ENCODE data around the gene CLRN1.

DNA sequence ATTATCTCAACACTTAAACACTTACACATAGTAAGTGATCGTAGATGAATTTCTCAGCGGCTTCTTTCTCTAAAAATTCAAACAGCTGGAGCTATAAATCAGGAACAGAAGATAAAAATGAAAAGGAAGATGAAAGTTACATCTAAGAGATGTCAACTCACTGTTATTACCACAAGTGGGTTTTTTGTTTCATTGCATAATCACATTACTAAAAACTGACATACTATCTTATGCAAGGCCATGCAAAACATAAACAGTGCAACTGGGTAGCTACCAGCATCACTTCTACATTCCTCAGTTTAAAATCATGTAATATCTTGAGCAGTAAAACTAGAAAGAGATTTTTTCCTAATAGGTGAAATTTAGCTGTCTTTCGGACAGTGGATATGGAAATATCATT lies 82.2 kb downstream of the CLRN1 start:
- TF ChIP-seq, protein P1, sequence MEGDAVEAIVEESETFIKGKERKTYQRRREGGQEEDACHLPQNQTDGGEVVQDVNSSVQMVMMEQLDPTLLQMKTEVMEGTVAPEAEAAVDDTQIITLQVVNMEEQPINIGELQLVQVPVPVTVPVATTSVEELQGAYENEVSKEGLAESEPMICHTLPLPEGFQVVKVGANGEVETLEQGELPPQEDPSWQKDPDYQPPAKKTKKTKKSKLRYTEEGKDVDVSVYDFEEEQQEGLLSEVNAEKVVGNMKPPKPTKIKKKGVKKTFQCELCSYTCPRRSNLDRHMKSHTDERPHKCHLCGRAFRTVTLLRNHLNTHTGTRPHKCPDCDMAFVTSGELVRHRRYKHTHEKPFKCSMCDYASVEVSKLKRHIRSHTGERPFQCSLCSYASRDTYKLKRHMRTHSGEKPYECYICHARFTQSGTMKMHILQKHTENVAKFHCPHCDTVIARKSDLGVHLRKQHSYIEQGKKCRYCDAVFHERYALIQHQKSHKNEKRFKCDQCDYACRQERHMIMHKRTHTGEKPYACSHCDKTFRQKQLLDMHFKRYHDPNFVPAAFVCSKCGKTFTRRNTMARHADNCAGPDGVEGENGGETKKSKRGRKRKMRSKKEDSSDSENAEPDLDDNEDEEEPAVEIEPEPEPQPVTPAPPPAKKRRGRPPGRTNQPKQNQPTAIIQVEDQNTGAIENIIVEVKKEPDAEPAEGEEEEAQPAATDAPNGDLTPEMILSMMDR (IDR thresholded peaks at IDR 0.05), result no peak
- TF ChIP-seq, protein P2, sequence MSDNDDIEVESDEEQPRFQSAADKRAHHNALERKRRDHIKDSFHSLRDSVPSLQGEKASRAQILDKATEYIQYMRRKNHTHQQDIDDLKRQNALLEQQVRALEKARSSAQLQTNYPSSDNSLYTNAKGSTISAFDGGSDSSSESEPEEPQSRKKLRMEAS (CRISPR knock-in tag; IDR thresholded peaks at IDR 0.05), result no peak
- TF ChIP-seq CREM (CRISPR knock-in tag; IDR thresholded peaks at IDR 0.05), result no peak
- TF ChIP-seq, protein P3, sequence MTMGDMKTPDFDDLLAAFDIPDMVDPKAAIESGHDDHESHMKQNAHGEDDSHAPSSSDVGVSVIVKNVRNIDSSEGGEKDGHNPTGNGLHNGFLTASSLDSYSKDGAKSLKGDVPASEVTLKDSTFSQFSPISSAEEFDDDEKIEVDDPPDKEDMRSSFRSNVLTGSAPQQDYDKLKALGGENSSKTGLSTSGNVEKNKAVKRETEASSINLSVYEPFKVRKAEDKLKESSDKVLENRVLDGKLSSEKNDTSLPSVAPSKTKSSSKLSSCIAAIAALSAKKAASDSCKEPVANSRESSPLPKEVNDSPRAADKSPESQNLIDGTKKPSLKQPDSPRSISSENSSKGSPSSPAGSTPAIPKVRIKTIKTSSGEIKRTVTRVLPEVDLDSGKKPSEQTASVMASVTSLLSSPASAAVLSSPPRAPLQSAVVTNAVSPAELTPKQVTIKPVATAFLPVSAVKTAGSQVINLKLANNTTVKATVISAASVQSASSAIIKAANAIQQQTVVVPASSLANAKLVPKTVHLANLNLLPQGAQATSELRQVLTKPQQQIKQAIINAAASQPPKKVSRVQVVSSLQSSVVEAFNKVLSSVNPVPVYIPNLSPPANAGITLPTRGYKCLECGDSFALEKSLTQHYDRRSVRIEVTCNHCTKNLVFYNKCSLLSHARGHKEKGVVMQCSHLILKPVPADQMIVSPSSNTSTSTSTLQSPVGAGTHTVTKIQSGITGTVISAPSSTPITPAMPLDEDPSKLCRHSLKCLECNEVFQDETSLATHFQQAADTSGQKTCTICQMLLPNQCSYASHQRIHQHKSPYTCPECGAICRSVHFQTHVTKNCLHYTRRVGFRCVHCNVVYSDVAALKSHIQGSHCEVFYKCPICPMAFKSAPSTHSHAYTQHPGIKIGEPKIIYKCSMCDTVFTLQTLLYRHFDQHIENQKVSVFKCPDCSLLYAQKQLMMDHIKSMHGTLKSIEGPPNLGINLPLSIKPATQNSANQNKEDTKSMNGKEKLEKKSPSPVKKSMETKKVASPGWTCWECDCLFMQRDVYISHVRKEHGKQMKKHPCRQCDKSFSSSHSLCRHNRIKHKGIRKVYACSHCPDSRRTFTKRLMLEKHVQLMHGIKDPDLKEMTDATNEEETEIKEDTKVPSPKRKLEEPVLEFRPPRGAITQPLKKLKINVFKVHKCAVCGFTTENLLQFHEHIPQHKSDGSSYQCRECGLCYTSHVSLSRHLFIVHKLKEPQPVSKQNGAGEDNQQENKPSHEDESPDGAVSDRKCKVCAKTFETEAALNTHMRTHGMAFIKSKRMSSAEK (CRISPR knock-in tag; IDR thresholded peaks at IDR 0.05; ENCODE audit: borderline replicate concordance), result no peak
- no peak for TF ChIP-seq NR3C1 (CRISPR knock-in tag; conservative IDR thresholded peaks at IDR 0.05; ENCODE audit: low read depth)
- TF ChIP-seq MXD4 (CRISPR knock-in tag; IDR thresholded peaks at IDR 0.05; ENCODE audit: borderline replicate concordance), result no peak
- TF ChIP-seq, protein P4, sequence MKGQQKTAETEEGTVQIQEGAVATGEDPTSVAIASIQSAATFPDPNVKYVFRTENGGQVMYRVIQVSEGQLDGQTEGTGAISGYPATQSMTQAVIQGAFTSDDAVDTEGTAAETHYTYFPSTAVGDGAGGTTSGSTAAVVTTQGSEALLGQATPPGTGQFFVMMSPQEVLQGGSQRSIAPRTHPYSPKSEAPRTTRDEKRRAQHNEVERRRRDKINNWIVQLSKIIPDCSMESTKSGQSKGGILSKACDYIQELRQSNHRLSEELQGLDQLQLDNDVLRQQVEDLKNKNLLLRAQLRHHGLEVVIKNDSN (CRISPR knock-in tag; IDR thresholded peaks at IDR 0.05), result no peak
- TF ChIP-seq, protein P5, sequence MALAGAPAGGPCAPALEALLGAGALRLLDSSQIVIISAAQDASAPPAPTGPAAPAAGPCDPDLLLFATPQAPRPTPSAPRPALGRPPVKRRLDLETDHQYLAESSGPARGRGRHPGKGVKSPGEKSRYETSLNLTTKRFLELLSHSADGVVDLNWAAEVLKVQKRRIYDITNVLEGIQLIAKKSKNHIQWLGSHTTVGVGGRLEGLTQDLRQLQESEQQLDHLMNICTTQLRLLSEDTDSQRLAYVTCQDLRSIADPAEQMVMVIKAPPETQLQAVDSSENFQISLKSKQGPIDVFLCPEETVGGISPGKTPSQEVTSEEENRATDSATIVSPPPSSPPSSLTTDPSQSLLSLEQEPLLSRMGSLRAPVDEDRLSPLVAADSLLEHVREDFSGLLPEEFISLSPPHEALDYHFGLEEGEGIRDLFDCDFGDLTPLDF (CRISPR knock-in tag; IDR thresholded peaks at IDR 0.05), result no peak
- TF ChIP-seq TEAD4 (CRISPR knock-in tag; IDR thresholded peaks at IDR 0.05), result no peak
- TF ChIP-seq NR2C2 (CRISPR knock-in tag; IDR thresholded peaks at IDR 0.05), result no peak
- no peak for TF ChIP-seq JUN (CRISPR knock-in tag; IDR thresholded peaks at IDR 0.05)
- TF ChIP-seq SP1 (CRISPR knock-in tag; conservative IDR thresholded peaks at IDR 0.05), result no peak
- no peak for TF ChIP-seq MYBL2 (CRISPR knock-in tag; IDR thresholded peaks at IDR 0.05)
- TF ChIP-seq ZNF416 (CRISPR knock-in tag; IDR thresholded peaks at IDR 0.05), result no peak

All from WTC11 (cell line).